Measurements from ENCODE around the gene DMRT3.

DMRT3 gene

DNA sequence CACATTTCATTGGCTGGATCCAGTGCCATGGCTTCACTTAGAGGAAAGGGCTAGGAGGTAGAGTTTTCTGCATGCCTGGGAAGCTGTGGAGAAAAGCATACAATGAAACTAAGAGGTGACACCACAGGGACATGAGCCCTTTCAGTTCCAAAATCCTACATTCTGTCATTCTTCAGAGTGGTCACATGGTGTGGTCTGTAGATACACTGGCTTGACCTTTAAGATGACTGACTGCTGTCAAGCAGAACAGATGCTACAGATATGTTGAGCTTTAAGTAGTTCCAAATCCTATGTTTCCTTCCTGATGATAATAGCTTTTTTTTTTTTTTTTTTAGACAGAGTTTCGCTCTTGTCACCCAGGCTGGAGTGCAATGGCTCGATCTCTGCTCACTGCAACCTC, 26.2 kb downstream of the DMRT3 start:
- DNase-seq (ENCODE audit: low spot score) = no peak

GRCh38 chr9:1005043-1005667, 28.7 kb downstream of the DMRT3 start:
- DNase-seq (ENCODE audit: low spot score) = peak; percentile 52

- DNase-seq (ENCODE audit: low spot score) = no peak
These were observed 30.9 kb downstream of the DMRT3 start for GRCh38 chr9:1007312-1007711.

DNA sequence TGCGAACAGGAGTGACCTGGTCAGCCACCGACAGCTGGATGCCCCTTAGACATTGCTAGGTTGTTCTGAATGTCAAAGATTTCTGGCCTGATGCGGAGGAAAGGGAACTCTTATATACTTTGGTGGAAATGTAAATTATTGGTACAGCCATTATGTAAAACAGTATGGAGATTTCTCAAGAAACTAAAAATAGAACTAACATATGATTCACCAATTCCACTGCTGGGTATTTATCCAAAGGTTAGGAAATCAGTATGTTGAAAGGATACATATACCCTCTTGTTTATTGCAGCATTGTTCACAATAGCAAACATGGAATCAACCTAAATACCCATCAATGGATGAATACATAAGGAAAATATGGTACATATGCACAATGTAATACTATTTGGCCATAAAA, 31.8 kb downstream of the DMRT3 start:
- no peak for DNase-seq (ENCODE audit: low spot score)

- peak; percentile 60 for DNase-seq (ENCODE audit: low spot score)
These were observed 32.7 kb downstream of the DMRT3 start for GRCh38 chr9:1009101-1009707.

DNA sequence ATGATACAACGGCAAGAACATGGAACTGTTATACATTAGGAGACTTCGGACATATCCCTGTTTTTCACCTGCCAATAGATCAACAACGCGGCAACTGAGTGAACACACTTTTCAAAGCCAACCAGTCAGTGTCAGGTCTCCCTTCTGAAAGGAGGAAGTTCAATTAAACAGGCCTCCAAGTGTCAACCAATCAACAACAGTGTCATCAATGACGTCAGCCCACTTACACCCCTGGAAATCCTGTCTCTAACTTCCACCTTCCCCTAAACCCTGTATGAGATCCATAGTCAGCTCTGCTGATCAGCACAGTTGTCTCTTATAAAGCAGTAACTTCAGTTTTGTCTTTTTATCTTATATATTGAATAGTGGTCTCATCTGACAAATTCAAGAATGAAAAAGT, 36.6 kb downstream of the DMRT3 start:
- DNase-seq (ENCODE audit: low spot score) = no peak

DNA sequence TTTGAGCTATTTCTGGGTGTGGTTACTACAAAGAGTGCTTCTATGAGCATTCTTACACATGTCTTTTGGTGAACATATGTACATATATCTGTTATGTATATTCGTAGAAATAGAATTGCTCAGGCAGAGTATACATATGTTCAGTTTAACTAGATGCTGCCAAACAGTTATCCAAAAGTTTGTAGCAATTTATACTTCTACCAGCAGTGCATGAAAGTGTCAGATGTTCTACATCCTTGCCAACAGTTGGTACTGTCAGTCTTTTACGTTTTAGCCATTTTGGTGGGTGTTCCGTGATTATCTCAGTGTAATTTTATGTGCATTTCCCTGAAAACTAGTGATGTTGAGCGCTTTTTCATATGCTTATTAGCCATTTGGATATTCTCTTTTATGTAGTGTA, 37.8 kb downstream of the DMRT3 start:
- no peak for DNase-seq (ENCODE audit: low spot score)

- DNase-seq (ENCODE audit: low spot score) = no peak
These were observed 38.2 kb downstream of the DMRT3 start for GRCh38 chr9:1014640-1015039.

GRCh38 chr9:1018121-1018520, 41.7 kb downstream of the DMRT3 start:
- no peak for DNase-seq (ENCODE audit: low spot score)

DNA sequence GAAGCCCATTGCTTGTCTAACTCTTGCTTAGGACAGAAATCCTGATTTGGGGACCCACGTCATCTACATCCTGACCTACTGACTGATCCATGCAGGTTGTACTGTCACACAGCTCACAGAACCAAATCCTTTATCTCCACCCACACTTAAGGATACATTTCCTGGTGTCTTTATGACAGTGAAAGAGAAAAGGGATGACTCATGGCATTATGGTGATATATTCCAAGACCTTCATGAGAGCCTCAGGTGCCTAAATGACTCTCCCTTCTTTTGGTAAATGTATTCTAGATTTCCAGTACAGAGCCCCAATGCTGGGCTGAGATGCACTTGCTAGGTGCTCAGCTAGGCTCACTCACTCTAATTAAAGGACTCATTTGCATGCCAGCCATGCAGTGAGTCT, 47.7 kb downstream of the DMRT3 start:
- DNase-seq (ENCODE audit: low spot score) = no peak

DNA sequence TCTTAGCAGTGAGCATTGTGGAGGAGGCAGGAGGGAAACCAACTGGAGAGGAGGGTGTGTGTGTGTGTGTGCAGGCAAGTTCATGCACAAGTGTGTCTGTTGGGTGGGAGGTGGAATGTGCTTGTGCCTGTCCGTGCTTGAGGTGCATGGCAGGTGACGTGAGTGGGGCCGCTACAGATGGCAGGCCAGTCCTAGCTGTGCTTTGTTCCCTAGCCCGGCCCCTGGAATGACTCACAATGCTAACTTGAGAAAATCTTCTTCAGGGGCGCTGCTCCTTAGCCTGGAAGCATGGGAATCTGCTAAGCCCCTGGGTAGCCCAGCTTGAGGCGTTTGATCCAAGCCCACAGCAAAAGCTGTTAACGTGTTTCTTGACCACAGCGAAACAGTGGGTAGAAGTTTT, 48.7 kb downstream of the DMRT3 start:
- no peak for DNase-seq (ENCODE audit: low spot score)

DNA sequence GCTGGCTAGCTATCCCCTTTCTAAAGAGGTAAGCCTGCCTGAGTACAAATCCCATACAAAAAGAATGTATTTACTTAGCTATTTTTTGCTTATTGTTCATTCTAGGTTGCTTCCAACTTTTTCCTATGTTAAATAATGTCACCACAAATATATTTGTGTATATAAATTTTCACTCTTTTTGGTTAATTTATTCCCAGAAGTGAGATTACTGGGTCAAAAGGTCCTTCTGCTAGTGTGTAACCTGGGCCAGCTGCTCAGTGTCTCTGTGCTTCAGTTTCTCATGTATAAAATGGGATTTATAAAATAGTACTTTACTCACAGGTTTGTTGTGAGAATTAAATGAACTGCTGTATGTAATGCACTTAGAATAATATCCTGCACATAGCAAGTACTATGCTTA, 49.8 kb downstream of the DMRT3 start:
- no peak for DNase-seq (ENCODE audit: low spot score)

GRCh38 chr9:1028501-1029190, 52.2 kb downstream of the DMRT3 start:
- DNase-seq (ENCODE audit: low spot score) = no peak

- DNase-seq (ENCODE audit: low spot score) = no peak
These were observed 55.6 kb downstream of the DMRT3 start for GRCh38 chr9:1031951-1032601.

DNA sequence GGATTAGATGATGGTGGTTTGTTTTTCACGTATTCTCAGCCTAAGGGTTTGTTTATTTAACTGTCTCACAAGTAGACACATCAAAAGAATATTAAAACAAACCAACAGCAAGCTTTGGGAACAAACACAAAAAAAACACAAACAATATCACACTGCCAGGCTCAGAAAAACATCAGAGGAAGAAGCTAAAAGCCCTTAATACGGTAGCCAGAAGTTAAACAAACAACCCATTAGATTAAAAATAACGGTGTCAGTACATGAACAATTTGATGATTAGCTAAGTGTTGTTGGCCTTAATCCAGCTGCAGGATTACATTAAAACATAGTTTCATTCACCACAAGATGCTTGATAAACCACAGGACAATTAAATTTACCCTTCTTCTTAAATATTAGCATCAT, 57.8 kb downstream of the DMRT3 start:
- no peak for DNase-seq (ENCODE audit: low spot score)

GRCh38 chr9:1039589-1039988, 63.1 kb downstream of the DMRT3 start:
- no peak for DNase-seq (ENCODE audit: low spot score)

All from hepatic stellate cell (primary cell).